Medulla oblongata (tissue), 1 donor: ENCODE results near the gene PGAP1.

Experiments used
- DNase-seq: peaks from one replicate; pipeline ENCODE4 v3.0.0-alpha.2; 2015; ENCODE audit errors: extremely low spot score

Gene PGAP1

DNA sequence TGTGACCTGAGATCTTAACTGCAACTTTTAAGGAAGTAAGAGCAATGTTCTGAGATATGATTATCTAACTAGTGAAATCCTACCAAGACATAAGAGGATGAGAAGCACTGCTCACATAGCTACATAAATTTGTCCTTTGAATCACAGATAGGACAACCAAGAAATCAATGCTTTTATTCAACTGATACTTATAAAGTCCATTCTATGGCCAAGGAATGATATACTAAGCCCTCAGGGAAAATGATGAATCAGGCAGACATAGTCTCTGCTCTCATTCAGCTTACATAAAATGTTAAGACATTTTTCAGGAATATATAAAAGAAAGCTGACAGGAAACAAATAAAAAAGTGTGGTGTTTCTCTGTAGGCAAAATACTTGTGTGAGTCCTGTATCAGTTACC is 39.1 kb downstream of the PGAP1 start:
- DNase-seq: no peak

- no peak for DNase-seq
These were observed 42.1 kb downstream of the PGAP1 start for GRCh38 chr2:196884368-196884767.

DNA sequence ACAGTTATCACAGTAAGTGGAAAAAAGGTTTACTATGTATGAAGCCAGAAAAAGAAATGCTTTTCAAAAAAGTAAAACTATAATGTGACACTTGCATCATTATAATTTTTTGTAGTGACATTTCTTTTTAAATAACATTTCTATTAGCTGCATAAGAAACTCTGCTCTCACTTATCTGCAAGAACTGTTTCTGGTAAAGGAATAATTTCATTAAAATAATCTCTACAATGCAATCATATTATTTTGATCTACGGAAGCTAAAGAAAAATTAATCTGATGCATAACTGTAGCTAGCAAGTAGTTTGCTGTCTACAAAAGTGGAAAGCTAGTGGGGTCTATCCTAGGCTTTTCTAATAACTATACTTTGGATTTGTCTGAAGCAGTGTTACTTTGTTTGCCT is 50.1 kb downstream of the PGAP1 start:
- DNase-seq: no peak

GRCh38 chr2:196875414-196875813 is 51.1 kb downstream of the PGAP1 start:
- DNase-seq: no peak

GRCh38 chr2:196873511-196873910 is 53.0 kb downstream of the PGAP1 start:
- no peak for DNase-seq

DNA sequence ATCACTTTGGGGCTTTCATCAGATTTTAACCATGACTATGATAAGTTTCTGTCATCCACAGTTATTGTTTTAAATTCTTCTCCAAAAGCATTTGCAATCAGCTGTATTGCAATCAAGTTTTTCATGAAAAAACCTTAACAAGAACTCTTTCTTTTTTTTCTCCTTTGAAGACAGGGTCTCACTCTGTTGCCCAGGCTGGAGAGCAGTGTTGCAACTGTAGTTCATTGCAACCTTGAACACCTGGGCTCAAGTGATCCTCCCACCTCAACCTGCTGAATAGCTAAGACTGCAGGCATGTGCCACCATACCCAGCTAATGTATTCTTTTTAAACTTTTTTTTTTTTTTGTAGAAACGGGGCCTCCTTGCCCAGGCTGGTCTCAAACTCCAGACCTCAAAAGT is 71.9 kb downstream of the PGAP1 start:
- no peak for DNase-seq

DNA sequence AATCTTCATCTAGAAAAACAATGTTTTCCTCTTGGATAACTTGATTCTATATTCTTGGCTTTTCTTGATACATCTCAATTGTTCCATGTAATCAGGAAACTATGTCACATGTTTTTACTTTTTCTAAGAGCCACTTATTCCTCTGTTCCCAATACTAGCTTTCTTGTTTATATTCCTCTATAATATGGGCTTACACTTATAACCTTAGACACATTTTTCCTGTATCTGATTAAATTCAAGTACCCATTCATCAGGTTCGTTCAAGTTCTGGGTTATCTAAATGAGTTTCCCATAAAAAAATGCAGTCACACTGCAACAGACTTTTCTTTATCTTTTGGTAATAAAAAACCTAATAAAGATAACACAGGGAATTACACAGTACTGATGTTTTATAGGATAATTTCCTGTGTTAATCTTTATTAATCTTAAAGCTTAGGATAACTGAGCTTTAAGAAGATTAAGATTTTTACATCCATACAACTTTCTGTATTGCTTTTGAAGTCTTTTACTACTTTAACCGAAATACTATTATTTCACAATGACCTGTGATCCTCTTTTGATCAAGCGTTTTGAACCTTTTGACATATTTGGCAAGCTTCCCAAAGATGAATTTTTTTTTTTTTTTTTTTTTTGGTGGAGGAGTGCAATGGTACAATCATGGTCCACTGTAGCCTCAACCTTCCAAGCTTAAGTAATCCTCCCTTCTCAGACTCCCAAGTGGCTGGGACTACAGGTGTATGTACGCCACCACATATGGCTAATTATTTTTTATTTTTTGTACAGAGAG is 73.0 kb downstream of the PGAP1 start:
- no peak for DNase-seq

- no peak for DNase-seq
These were observed 75.4 kb downstream of the PGAP1 start for GRCh38 chr2:196851088-196851487.

DNA sequence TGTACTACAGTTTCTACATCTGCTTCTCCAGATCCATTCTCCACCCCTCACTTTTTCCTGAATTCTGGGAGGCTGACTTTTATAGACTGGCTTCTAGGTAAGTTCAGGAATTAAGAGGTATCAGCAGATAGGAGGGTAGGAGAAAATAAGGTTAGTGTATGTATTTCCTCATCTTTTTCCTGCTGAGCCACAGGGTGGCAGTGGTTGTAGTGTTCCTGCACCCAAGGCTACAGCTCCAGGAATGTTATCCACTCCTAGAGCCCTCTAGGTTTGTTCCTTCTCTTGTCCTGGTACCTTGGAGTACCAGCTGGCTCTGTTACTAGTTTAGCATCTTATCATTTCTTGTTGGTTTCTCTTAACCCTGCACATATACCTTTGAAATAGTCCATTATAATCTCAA is 76.6 kb downstream of the PGAP1 start:
- no peak for DNase-seq

GRCh38 chr2:196846295-196846694 is 80.2 kb downstream of the PGAP1 start:
- no peak for DNase-seq

DNA sequence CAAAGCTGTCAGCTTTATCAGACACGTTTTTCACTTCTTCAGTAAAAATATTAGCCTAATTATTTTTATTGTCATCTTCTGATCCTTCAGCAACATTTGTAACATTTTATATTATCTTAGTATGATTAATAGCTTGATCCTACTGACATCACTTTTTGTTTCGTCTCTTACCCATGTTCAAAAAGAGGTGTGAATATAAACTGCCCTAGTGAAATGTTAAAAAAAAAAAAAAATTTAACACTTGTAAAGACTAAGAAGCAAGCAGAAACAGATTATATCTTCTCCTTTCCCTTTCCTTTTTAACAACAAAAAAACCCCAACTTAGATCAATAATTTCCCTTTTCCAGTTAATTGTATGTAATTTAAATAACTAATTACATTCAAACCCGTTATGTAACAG is 81.1 kb downstream of the PGAP1 start:
- no peak for DNase-seq

- no peak for DNase-seq
These were observed 86.3 kb downstream of the PGAP1 start for GRCh38 chr2:196840171-196840570.

- DNase-seq: no peak
These were observed 86.9 kb downstream of the PGAP1 start for GRCh38 chr2:196839574-196839973.

DNA sequence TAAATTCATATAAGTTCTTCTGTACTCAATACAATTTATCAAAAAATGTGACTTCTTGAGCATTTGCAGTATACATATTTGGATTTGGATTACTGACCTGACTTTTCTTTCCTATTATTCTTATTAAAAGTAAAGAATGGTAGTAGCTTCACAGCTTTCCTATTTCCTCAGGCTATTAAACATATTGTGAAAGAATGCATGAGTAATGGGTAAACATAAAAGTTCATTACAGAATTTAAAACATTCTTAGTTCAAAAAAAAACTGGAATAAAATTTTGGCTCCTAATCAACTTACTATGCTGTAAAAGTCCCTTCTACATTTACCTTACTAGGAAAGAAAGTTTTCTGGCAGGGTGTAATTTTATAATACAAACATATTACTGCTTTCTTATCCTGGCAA is 90.1 kb downstream of the PGAP1 start:
- no peak for DNase-seq

DNA sequence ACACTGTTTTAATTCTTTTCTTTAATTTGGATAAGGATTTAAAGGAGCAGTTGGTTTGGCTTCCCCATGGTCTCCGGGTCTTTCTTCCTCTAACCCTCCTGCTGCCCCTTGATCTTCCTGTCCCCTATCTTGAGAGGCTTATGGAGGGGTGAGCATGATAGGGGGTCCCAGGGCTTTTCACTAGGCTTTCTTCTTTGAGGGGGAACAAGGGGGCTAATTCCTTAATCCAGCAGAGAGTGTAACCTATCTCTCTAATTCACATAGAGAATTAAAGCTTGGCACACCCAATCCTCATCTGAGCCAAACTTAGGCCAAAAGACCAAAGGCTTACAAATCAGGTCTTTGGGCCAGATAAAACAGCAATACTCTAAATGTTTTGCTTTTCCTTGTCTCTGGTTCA is 95.8 kb downstream of the PGAP1 start:
- no peak for DNase-seq

GRCh38 chr2:196827356-196827755 is 99.2 kb downstream of the PGAP1 start:
- DNase-seq: no peak

GRCh38 chr2:196823750-196824522 is 102.6 kb downstream of the PGAP1 start:
- no peak for DNase-seq

- no peak for DNase-seq
These were observed 105.3 kb downstream of the PGAP1 start for GRCh38 chr2:196821195-196821594.

DNA sequence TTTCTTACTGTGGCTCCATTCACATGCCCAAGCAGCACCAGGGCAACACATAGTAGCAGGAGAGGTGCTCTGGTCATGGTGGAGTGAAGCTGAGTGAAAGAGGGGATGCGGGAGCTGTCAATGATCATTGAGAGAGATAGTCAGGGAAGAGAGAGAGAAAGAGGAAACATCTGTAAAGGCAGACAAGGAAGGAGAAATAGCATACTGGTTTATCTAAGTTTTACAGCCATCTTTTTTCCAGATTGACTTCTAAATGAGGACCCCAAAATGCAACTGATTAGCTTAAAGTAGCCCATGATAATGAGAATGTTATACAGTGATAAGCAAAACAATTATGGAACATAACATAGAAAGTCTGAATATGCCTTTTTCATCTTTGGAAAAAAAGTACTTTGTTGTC is 117.2 kb downstream of the PGAP1 start, which contains the start of gene C2orf66:
Gene C2orf66 (minus strand): TSS at position 96 of the 400 bp plus-strand sequence. CDS start 19 bp downstream, at position 77.
- DNase-seq: no peak

GRCh38 chr2:196808083-196808665 is 118.3 kb downstream of the PGAP1 start:
- no peak for DNase-seq

- DNase-seq: no peak
These were observed 122.1 kb downstream of the PGAP1 start for GRCh38 chr2:196804381-196804780.

DNA sequence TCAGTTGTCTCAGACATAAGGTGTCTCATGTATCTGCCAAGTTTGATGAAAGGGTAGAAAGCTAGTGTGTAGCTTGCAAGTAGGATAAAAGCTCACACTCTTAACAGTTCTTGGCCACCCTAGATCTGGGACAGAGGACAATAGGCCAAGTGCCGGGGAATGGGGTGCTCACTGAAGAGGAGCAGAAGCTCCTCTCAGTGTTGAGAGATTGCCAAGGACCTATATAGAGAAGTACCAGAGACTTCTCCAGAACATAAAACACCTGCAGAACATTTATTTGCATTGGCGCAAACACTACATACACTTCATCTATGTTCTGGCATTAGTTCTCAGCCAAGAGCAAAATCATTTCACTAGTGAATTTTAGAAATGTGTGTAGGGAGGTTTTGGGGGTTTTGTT is 124.1 kb downstream of the PGAP1 start:
- DNase-seq: no peak
